ENCODE data around the gene MEIS1. TPM values are rescaled to one million over a fixed set of nuclear protein-coding genes. Genes with fewer than 3 reads are reported as not detected.

Gene MEIS1
- total RNA-seq, 1 experiment from 2014 or later, result 9.1 TPM

DNA sequence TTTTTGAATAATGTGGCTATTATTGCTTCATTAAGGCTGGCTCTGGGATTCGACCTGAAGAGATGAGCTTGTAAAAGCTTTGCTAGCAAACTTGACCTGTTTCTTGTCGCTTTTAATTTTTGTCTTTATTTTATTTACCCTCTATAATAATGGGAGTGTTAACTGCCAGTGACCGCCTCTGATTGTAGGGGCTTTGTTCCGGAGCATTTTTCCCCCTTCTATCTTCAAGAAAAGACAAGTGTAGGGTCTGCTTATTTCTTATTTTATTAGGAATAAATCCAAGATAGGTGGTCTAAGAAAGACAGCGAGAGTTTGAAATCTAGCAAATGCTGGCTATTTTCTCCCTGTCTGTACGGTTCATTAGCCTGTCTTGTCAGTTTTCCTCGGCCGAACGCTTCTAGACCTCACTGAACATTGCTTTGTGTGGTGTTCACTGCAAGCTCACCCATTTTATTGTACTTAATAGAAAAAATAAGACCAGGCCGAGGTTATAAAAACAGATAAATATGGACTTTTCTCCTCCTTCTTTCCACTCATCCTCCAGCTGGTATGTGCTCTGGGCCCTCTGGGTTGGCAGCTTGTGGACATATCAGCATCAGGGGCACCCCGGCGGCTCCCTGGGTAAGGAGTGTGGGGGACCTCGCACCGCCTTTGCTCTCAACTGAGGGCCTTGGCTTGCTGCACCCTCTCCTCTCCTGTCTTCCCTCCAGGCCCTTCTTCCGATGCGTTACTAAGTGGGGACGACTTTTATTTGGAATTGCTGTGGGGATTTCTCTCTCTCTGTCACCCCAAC, 8.5 kb downstream of the MEIS1 start:
- TF ChIP-seq, protein P1, sequence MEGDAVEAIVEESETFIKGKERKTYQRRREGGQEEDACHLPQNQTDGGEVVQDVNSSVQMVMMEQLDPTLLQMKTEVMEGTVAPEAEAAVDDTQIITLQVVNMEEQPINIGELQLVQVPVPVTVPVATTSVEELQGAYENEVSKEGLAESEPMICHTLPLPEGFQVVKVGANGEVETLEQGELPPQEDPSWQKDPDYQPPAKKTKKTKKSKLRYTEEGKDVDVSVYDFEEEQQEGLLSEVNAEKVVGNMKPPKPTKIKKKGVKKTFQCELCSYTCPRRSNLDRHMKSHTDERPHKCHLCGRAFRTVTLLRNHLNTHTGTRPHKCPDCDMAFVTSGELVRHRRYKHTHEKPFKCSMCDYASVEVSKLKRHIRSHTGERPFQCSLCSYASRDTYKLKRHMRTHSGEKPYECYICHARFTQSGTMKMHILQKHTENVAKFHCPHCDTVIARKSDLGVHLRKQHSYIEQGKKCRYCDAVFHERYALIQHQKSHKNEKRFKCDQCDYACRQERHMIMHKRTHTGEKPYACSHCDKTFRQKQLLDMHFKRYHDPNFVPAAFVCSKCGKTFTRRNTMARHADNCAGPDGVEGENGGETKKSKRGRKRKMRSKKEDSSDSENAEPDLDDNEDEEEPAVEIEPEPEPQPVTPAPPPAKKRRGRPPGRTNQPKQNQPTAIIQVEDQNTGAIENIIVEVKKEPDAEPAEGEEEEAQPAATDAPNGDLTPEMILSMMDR (conservative IDR thresholded peaks at IDR 0.05), result no peak

GRCh38 chr2:66443979-66444861, 9.3 kb downstream of the MEIS1 start:
- no TSS peak for BruUV-seq (replicated peaks)
- no peak for DNase-seq
- Histone ChIP-seq H3K9me2 (ENCODE audit: insufficient read depth) (no peaks in the 10 kb centered on the region), H3K79me2 (ENCODE audit: low read depth) (no peaks in the 10 kb centered on the region), H2AFZ (no peak overlapping the region), H3F3A (ENCODE audit: insufficient read depth, low read depth) (no peaks in the 10 kb centered on the region), H3K27ac (no peak overlapping the region), H3K27me3 (ENCODE audit: insufficient read depth, low read depth) (no peaks in the 10 kb centered on the region), H4K20me1 (ENCODE audit: insufficient read depth) (no peaks in the 10 kb centered on the region), H3K36me3 (ENCODE audit: low read depth) (no peaks in the 10 kb centered on the region), H3K9me3 (ENCODE audit: insufficient read depth, low read depth) (no peaks in the 10 kb centered on the region), H3K4me2 (no peak overlapping the region), H3K4me1 (replicated peaks; ENCODE audit: insufficient read depth) (no peaks in the 10 kb centered on the region), H3K4me3 (no peak overlapping the region)
- CTCF ChIA-PET, result interaction anchor here (0.6 kb wide), 1 partner anchor 1124 kb away, joined by 10 read pairs; no protein-coding TSS in a partner anchor
- POLR2A ChIA-PET (ENCODE audit: unreplicated experiment), result no interaction called here
- intact Hi-C loops (cut with micrococcal nuclease; ENCODE audit: unreplicated experiment), result no loop called here
- TF ChIP-seq, protein P1 (conservative IDR thresholded peaks at IDR 0.05), result no peak
- TF ChIP-seq EZH2 (IDR thresholded peaks at IDR 0.05; ENCODE audit: low read depth), result no peak

More for the DNA sequence above, 8.5 kb downstream of the MEIS1 start:
- Histone ChIP-seq H3K27ac (no peak overlapping the region), H3K9me2 (ENCODE audit: insufficient read depth) (no peaks in the 10 kb centered on the region), H3F3A (ENCODE audit: insufficient read depth, low read depth) (no peaks in the 10 kb centered on the region), H3K36me3 (ENCODE audit: low read depth) (no peaks in the 10 kb centered on the region), H3K27me3 (ENCODE audit: insufficient read depth, low read depth) (no peaks in the 10 kb centered on the region), H3K4me3 (no peak overlapping the region), H3K9me3 (ENCODE audit: insufficient read depth, low read depth) (no peaks in the 10 kb centered on the region), H3K4me2 (no peak overlapping the region), H3K4me1 (replicated peaks; ENCODE audit: insufficient read depth) (no peaks in the 10 kb centered on the region), H2AFZ (no peak overlapping the region), H4K20me1 (ENCODE audit: insufficient read depth) (no peaks in the 10 kb centered on the region), H3K79me2 (ENCODE audit: low read depth) (no peaks in the 10 kb centered on the region)
- intact Hi-C loops (cut with micrococcal nuclease; ENCODE audit: unreplicated experiment), result no loop called here
- ChIA-PET POLR2A (ENCODE audit: unreplicated experiment) (no interaction called here), CTCF (no interaction called here)
- no peak for DNase-seq
- no TSS peak for BruUV-seq (replicated peaks)

DNA sequence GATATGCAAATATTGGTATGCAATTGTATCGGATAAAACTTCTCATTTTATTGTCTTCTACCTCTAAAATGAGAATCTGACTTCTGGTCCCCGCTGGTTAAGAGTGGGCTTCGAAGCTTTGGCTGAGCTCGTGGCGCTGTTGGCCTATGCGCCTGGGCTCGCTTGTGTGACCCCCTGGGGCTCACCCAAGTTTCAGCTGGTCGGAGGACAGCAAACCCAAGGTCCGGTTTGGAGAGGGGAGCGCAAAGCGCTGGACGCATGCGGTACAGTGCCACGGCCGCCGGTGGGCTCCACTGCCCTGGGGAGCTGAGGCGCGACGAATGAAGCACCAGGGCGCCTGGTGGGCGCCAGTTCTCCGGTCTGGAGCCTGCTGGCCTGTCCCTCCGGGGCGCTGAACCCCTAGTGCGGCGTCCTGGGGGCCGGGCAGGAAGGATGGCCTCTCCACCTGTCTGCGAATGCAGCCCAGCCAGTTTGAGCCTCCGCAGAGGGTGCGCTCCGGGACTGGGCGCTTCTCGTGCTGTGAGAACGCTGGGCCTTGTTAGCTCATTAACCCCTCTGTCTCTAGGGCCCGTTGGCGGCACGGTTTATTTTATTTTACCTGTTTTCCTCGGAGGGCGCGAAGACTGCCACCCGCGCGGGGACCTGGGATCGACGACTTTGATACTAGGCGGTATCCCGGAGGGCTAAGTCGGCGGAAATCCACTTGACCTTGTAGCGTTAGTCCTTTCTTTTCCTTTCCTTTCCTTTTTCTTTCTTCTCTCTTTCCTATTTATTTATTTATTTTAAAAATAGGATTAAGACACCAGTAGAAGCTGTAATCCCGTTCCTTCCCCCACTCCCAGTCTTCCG, 10.4 kb downstream of the MEIS1 start:
- intact Hi-C loops (cut with micrococcal nuclease; ENCODE audit: unreplicated experiment), result no loop called here
- H3K4me1 ChIP-seq (replicated peaks; ENCODE audit: insufficient read depth), result no peaks in the 10 kb centered on the region
- H3K27ac ChIP-seq, result no peak overlapping the region
- H3F3A ChIP-seq (ENCODE audit: insufficient read depth, low read depth), result no peaks in the 10 kb centered on the region
- H3K27me3 ChIP-seq (ENCODE audit: insufficient read depth, low read depth), result no peaks in the 10 kb centered on the region
- DNase-seq, result no peak
- no peaks in the 10 kb centered on the region for H3K79me2 ChIP-seq (ENCODE audit: low read depth)
- no peak overlapping the region for H2AFZ ChIP-seq
- POLR2A ChIA-PET (ENCODE audit: unreplicated experiment), result no interaction called here
- no TSS peak for BruUV-seq (replicated peaks)
- TF ChIP-seq, protein P1 (conservative IDR thresholded peaks at IDR 0.05), result no peak
- no peak for TF ChIP-seq EZH2 (IDR thresholded peaks at IDR 0.05; ENCODE audit: low read depth)
- CTCF ChIA-PET, result no interaction called here
- H3K9me3 ChIP-seq (ENCODE audit: insufficient read depth, low read depth), result no peaks in the 10 kb centered on the region
- no peaks in the 10 kb centered on the region for H4K20me1 ChIP-seq (ENCODE audit: insufficient read depth)
- no peaks in the 10 kb centered on the region for H3K36me3 ChIP-seq (ENCODE audit: low read depth)
- H3K4me3 ChIP-seq, result no peak overlapping the region
- no peak overlapping the region for H3K4me2 ChIP-seq
- no peaks in the 10 kb centered on the region for H3K9me2 ChIP-seq (ENCODE audit: insufficient read depth)
